Astrocyte (in vitro differentiated cells and primary cell): ENCODE data around the gene RASSF5.

Experiments
- EZH2 ChIP-seq: IDR thresholded peaks from 2 replicates; pipeline ENCODE4 v1.6.1; 2012; ENCODE audit warnings: mild to moderate bottlenecking, low read length, inconsistent platforms; ENCODE audit not compliant: insufficient read depth
- TF ChIP-seq, protein P1 (sequence below): IDR thresholded peaks from 2 replicates; pipeline ENCODE4 v1.5.1; 2011; ENCODE audit warnings: low read depth, mild to moderate bottlenecking, inconsistent platforms, low read length, moderate library complexity; ENCODE audit not compliant: insufficient read depth

DNA sequence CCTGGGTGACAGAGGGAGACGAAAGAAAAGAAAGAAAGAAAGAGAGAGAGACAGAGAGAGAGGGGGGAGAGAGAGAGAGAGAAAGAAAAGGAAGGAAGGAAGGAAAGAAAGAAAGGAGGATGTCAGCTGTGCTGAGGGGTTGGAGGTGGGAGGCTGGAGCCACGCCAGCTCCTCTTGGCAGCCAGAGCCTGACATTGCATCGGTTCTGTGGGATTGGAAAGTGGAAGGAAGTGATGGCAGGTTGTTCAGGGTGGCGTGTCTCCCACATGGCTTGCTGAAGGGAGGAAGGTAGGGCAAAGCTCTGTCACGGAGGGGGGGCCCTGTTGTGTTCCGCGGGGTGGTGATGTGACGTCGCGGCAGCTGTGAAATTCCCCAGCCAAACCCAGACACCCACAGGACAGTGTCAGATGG, 74.2 kb downstream of the RASSF5 start:
- TF ChIP-seq, protein P1, sequence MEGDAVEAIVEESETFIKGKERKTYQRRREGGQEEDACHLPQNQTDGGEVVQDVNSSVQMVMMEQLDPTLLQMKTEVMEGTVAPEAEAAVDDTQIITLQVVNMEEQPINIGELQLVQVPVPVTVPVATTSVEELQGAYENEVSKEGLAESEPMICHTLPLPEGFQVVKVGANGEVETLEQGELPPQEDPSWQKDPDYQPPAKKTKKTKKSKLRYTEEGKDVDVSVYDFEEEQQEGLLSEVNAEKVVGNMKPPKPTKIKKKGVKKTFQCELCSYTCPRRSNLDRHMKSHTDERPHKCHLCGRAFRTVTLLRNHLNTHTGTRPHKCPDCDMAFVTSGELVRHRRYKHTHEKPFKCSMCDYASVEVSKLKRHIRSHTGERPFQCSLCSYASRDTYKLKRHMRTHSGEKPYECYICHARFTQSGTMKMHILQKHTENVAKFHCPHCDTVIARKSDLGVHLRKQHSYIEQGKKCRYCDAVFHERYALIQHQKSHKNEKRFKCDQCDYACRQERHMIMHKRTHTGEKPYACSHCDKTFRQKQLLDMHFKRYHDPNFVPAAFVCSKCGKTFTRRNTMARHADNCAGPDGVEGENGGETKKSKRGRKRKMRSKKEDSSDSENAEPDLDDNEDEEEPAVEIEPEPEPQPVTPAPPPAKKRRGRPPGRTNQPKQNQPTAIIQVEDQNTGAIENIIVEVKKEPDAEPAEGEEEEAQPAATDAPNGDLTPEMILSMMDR = no peak
- no peak for TF ChIP-seq EZH2
